GF-D8 (cell line): ENCODE results near the gene SSX2IP.

Source experiments
- DNase-seq: peaks from one replicate; lab custom pipeline; 2025; lab: John Stamatoyannopoulos, UW

SSX2IP gene

DNA sequence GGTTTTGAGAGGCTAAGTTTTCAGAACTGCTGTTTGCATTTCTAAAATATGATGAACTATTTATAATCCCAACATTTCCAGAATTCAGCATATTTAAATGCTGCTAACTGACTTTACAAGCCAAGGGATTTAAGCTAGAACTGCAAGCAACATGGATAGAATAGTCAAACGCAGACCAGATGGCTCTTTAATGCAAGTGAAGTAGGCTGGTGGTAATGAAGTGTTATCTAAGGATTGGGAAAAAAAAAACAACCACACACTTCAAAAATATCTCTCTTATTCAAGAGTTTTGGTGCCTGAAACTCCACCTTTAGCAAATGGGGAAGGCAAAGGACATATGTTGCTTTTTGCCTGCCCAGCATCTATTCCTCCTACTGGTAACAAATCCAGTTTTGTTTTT, 20.9 kb upstream of the SSX2IP start:
- DNase-seq: no peak

DNA sequence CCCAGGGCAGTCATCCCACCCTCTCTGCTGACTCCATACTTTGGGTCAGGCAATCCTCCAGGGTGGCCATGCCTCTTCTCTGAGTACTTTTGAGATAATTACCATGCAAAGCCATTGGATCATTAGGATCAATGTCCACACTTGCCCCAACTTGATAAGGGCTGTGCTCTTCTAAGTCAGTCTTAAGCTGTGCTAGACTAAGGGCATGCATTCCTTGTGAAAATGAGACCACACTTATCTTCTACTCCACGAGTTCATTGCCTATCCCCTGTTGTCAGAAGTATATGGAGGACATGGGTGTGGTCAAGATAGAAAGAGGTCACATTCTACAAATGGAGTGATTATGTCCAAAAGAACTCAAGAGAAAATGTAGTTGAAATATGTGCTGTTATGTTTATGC, 18.9 kb upstream of the SSX2IP start:
- DNase-seq: no peak

DNA sequence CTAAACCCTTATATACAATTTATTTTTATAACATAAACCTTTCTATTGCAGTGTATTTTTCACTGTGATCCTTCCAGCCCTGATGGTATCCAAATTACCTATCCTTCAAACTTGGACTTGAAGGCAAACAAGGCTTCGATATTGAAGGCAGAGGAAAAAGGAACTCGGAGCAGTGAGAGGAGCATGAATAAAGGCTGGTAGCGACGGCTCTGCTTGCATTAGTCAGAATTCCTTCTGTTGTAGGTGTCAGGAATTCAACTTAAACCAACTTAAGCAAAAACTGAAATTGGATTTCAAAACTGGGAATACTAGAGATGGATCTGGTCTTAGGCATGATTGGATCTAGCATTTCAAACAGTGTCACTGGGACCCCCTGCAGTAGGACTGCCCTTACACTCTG, 17.8 kb upstream of the SSX2IP start:
- no peak for DNase-seq

DNA sequence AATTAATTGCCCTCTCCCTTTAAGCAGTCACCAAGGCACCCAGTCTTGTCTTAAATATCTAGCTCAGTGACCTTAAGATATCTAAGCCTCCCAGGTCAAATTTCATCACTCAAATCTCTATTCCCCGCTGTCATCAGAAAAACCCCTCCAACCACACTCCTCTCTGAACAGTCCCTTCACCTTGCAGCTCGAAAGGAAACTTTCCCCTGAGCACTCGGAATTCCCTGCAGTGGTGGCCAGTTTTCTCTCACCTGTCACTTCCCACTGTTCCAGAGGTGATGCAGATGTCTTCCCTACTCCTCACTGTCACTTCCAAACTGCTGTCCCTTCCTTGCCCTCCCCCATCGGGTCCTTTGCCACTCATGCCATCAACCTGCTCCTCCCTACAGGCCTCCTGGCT, 15.3 kb upstream of the SSX2IP start:
- DNase-seq: no peak

DNA sequence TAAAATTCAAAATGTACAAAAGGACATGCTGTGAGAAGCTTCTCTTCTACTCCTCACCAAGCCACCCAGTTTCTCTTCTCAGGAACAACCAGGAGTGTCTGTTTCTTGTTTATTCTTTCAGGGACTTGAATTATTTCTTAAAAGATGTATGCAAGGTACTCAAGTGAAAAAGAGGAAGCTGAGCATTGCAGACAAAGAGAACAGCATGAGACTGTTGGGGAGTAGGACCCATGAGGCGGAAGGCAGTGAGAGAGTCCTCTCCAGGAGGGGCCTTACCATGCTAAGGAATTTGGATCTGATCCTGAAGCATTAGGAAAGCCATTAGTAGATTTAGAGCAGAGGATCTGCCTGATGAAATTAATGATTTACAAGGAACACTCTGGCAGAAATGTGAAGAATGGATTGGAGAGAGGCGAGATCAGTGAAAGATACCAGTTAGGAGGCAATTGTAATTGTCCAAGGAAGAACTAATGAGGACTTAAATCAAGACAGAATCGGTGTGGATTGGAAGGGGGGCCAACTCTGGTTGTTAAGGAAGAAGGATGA, 14.7 kb upstream of the SSX2IP start:
- DNase-seq: no peak

DNA sequence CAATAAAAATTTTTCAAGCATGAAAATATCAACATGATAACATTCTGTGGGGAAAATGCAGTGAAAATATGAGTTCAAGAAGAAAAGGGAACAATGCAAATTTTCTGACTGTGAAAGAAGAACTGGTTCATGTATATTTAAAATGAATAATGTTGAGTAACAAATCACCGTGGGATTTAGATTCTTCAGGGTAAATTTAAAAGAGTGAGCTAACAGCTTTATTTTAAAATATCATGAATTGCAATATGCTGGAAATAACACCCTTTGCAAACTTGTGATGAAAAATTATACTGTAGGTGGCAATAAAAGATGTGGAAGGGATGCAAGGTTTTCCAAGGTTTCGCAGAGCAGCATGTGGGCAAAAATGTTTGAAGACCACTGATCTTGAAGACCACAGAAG, 13.2 kb upstream of the SSX2IP start:
- DNase-seq: no peak

DNA sequence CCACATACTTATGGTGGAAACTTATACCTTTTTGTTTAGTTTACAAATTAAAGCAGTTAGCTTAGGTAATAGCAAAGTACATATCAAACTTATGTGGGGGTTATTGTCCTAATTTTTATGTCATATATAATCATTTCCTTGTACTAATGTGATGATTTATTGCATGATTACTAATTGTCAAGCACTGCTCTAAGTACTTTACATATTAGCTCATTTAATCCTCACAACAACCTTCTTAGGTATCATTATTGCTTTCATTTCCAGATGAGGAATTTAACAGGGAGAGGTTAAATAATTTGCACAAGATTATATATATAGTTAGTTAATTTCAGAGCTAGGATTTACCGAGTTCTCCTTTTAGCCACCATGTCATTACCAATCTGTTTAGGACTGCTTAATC, 11.9 kb upstream of the SSX2IP start:
- no peak for DNase-seq

DNA sequence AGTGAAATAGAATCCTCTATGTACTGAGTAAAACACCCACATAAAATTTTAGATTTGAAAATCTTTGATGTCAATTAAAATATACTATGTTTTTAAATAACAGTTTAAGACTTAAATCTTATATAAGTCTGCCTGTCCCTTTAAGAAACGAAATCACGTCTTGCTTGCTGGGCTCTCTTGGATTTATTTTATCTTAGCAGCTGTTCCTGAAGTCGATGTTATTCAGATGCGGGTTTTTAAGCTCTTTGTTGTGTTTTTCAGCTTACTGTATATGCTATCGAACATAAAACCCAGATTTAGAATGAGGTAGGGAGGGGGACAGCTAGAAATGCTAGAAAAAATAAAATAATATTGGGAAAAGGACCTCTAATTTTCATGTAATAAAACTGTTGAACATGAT, 11.1 kb upstream of the SSX2IP start:
- no peak for DNase-seq

DNA sequence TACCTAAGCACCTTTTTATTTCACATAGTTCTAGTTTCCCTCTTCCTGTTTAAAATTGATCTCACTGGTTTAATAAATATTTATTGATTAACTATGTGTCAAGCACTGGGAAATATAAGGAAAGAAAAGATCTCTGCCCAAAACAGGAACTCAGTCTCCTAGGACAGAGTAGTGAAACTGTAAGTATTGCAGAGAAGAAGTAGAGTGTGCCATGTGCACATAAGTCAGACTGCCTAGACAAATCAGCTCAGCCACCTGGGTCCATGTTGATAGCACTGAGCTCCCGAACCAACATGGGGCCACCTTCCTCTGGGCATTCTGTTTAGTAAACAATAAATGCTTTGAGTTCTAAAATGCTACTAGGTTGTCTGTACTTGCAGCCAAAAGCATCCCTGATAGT, 9.8 kb upstream of the SSX2IP start:
- no peak for DNase-seq

DNA sequence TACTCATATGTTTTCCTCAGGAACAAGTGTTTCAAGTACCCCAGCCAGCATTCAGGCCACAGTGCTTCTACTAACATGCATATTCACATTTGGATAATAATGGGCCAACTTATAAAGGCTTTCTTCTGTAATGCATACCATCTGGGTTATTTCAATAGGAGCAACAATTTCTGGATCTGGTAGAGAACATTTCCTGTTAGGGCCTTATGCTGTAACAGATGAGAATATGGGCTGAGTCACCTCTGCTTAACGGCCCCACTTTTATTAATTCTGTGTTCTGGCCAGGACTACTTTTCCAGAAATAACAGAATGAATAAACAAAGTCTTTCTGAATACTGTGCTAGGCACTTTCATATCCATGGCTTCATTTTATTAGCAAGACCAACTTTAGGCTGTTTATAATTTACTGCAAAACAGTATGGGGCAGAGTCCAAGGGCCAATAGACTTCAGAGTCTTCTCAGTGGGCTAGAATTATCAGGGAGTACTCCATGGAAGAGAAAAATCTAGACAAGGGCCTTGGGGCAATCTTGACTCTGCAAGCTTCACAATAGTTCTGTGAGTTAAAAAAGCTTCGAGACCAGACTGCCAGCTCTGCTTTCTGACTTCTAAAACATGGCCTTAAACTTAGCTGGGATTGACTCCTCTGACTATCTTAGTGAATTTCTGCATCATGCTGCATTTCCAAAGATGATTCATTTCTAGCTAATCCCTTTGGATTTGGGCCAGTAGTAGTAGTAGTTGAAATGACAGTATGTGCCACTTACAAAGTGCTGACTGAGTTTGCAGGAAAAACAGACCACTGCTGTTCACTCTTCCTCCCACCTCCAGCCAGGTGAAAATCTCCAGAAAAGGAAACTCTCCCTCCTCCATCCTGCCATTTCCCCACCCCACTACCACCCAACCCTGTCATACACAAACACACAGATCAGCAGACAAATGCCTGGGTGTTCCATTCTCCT, 8.2 kb upstream of the SSX2IP start:
- no peak for DNase-seq

DNA sequence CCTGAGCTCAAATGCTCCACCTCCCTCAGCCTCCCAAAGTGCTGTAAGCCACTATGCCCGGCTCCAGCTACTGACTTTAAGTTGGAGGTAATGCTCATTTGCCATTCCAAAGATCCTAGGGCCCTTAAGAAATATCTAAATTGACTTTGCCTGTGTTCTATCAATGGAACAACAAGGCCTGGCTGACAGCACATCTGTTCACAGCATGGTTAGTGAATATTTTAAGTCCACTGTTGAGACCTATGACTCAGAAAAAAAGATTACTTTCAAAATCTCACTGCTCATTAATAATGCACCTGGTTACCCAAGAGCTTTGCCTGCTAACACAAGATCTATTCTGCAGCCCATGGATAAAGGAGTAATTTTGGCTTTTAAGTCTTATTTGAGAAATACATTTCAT, 3.5 kb upstream of the SSX2IP start:
- no peak for DNase-seq

DNA sequence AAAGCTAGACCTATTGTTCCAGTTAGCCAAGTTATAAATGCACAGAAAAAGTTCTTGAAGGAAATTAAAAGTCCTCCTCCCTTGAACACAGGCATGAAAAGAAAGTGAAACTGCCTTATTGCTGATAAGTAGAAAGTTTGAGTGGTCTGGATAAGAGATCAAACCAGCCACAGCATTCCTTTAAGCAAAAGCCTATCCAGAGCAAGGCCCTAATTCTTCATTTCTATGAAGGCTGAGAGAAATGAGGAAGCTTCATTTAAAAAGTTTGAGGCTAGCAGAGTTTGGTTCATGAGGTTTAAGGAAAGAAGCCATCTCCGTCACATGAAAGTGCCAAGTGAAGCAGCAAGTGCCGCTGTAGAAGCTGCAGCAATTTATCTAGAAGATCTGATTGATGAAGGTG, 2.7 kb upstream of the SSX2IP start:
- DNase-seq: peak; percentile 42

DNA sequence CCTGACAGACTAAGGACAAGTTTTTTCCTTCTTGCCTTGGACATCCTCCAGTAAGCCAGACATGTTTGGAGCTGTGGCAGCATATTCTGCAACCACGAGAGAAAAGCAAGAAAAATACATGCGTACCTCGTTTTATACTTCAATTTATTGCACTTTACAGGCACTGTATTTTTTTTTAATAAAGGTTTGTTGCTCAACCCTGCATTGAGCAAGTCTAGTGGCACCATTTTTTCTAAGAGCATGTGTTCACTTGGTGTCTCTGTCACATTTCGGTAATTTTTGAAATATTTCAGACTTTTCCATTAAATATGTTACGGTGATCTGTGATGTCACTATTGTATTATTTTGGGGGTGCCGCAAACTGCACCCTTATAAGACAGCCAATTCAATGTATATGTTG, 2.1 kb upstream of the SSX2IP start:
- DNase-seq: no peak

DNA sequence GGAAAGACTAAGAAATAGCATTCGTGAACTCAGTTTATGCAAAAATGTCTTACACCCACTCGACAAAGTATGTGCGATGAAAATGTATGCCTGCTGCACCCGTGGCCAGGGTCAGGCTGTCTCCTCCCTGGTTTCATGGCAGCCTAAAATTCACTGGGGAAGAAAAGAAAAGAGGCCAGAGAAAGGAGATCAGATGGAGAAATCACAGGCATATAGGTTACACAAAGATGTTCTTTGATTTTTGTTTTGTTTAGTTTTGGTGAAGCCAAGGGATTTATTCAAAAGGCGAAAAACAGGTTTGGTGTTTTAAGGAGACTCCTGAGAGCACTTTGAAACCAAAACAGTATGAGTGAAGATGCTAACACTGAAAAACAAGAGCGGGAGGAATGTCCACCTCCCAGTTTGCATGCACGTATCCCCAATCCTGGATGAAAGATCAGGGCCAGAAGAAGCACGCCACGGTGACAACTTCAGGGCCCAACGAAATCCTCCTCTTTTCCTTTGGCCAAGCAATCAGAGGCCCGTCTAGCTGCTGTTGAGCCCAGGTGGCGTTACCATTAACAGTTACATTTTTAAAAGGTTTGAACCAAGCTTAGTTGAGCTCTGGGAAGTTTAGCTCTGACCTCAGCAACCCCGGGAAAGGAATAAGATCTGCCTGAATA, 992 bp upstream of the SSX2IP start:
- no peak for DNase-seq

DNA sequence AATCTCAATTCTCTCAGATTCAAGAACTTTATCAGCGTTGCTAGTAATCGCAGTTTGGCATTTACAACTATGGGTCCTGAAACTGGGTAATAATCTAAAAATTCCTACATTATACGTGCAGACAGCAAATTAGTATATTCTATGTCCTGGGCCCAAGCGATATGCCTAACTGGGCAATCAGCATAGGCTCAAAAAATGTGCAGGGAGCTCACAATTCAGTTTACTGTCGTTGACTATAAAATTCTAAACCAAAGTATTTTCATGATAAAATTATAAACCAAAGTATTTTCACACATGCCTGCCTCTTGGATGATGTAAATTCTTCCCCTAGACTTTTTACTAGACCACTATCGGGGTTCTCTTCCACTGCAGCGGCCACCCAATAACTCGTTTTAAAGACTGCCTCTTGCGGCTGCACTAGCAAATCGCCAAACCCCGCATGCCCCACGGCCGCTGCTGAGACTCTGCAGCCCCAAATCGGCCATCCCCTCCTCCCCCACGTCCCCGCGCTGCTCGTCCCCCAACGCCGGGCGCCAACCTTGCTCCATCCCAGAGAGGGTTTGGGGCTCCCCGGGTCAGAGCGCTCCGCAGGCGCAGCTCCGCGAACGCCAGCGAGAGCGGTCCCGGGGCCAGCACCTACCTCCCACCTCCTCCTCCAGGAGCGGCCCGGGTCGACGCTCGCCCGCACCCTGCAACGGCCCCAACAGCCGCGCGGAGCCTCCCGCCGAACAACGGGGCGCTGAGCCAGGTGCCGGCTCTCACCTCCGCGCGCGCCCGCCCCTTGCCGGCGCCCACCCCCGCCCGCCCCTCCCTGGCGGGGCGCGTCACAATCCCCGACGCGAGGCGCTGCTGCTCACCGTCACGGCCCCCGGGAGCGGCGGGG, 506 bp downstream of the SSX2IP start:
- DNase-seq: no peak

DNA sequence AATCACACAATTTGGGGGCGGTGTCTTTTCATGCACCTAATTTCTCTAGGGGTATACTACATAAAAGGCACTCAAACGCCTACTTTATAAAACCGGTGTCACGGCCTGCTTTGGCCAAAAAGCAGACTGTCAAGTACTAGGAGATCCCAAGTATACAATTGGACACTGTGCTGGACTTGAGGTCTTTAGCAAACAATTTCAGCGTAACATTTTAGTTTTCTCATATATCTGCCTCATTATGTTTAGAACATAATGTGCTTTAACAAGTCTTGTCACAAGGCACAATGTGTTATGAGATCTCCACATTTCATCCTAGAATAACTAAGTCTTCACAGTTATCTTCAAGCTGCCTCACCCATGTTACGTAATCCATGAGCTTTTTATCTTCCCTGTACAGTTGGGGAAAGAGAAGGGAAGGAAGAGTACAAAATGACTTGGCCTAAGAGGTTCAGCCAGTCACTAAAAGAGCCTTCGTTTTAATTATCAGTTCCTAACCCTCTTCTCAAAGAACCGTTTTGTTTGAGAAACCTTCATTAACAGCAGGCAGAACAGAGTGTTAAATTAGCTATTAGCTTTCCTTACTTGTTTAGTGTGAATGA, 1.7 kb downstream of the SSX2IP start:
- DNase-seq: peak; percentile 79

DNA sequence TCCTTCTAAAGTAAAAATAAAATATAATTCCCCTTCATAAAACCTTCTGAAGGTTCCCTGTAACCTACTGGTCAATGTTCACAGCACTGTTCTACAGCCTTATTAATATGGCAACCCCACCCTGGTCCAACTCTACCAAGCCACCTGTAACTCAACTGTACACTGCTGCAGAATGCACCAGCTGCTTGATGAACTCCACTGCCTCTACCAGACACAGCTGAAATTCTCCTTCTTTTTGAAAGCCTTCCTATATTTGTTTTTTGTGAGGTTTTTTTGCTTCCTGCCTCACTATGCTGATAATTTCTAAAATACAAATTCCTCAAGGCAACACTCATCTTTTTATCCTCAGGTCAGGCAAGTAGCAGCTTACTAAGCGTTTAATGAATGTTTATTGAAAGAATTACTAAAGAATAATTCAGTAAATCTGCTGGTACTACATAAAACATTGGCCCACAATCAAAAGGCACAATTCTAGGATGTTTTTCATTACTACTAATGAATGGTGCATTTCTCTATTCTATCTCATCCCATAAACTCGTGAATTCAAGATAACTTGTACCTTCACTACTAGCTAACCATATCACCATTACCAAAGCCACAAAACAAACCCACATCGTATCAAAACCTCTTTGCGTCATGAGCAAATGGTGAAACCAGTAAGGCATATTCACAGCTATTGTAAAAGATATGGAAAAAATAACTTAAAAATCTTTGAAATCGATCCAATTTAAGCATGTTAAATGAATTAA, 2.4 kb downstream of the SSX2IP start:
- no peak for DNase-seq

DNA sequence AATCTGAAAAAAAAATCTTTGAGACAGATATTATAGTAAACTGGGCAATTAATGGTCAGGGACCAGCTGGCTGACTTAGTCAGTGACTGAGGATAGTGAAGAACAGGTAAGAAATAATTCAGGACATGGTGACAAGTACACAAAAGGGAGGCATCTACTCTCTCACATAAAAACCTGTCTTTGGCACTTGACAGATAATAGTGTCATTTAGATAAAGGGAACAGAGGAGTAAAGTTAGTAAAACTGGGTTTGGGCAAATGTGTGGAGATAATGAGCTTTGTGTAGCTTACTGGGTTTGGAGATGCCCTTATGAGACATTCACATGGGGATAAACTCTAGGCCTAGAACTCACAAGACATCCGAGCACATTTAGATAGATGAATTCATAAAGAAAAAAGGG, 4.0 kb downstream of the SSX2IP start:
- no peak for DNase-seq

DNA sequence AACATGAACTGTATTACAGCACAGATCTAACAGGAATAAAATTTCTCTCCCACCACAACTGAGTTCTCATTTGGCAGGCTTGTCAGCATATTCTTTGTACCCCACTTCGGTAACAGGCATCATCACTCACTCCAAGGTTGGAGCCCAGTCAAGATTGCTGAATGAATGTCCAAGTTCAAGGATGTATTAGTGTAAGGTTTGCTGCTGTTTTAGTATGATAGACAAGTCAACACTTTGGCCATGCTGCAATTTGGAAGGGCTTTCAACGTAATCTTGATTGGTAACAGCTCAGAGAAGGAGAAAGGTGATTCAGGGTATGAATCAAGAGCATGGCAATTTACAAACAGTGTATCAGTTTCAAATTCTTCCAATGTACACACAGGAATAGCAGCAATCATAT, 6.8 kb downstream of the SSX2IP start:
- no peak for DNase-seq

DNA sequence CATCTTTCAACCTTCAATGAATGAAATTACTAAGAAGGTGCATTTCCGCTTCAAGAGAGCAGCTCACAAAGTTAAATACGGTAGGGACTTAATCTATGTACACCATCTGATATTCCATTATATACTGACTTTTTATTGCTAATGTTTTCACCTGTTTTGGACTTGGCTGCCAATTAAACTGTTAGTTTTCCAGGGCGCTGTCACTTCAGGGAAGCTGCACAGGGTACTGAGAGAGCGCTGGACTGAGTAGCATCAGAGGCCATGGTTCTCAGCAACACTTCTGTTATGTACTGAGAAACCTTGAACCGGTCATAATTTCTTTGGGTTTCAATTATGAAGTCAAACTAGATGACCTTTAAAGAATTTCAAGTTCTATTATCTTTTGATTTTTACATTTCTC, 8.2 kb downstream of the SSX2IP start:
- no peak for DNase-seq

DNA sequence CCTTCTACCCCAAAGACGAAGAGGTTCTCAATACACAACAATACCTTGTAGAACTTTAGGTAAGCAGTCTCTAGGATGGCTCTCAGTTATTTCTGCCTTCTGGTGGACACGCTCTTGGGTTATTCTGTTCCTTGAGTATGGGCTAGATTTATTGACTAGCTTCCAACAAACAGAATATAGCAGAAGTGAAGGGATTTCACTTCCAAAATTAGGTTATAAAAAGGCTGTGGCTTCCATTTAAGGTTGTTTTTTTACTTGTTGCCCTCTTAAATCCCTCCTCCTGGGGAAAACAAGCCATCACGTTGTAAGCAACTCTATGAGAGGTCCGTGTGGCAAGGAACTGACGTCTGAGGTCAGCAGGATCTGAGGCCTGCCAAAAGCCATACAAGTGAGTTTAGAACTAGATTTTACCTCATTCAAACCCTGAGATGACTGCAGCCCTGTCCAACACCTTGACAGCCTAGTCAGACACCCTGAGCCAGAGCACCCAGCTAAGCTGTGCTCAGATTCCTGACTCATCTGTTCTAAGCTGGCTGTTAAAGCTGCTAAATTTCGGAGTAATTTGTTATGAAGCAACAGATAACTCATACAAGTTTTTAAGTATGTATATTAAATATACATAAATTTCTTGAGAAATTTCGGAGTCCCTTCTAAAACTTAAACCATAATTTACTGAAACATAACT, 12.7 kb downstream of the SSX2IP start:
- no peak for DNase-seq
